Right lobe of liver (tissue), 6 donors: ENCODE results near the gene NEUROG3. TPM values are rescaled to one million over a fixed set of nuclear protein-coding genes. Genes with fewer than 3 reads are reported as not detected.

Experiments used
- ATAC-seq, 4 donors: fragments of 200-7000 bp; cut with Tn5 transposase; one replicate each; pipeline ENCODE4 v1.9.1; 2020; ENCODE audit warnings: mild to moderate bottlenecking in 4 of 4, moderate library complexity in 4 of 4
- DNase-seq, 3 donors: peaks; one replicate each; pipeline ENCODE4 v3.0.0-alpha.2; 2020
- H3K27ac ChIP-seq, 3 donors: fragments of 200-600 bp; one replicate each; pipeline ENCODE4 v1.8.0; 2022
- H3K27me3 ChIP-seq, 2 donors: fragments of 200-600 bp; one replicate each; pipeline ENCODE4 v1.8.0; 2022
- H3K36me3 ChIP-seq, 4 donors: fragments of 200-600 bp; sonication (generic) in 1 of 4; one replicate each; pipeline versions ENCODE4 v1.5.1 to v1.8.0; 2017 to 2022; ENCODE audit warnings: control low read depth in 1 of 4
- H3K4me1 ChIP-seq, 4 donors: fragments of 200-600 bp; sonication (generic) in 1 of 4; one replicate each; pipeline versions ENCODE4 v1.5.1 to v1.8.0; 2017 to 2022; ENCODE audit warnings: control low read depth in 1 of 4
- H3K4me3 ChIP-seq, 3 donors: fragments of 200-600 bp; one replicate each; pipeline ENCODE4 v1.8.0; 2022
- H3K9me3 ChIP-seq, 4 donors: fragments of 200-600 bp; sonication (generic) in 1 of 4; one replicate each; pipeline versions ENCODE4 v1.5.1 to v1.8.0; 2017 to 2022; ENCODE audit warnings: control low read depth in 1 of 4
- POLR2A ChIP-seq: fragments of 450-650 bp; IDR thresholded peaks from one replicate; pipeline ENCODE4 v1.6.1; 2017; ENCODE audit warnings: antibody characterized with exemption, mild to moderate bottlenecking
- WGBS: methylation state at CpG from one replicate; pipeline ENCODE4 v1.1.6; 2018; ENCODE audit warnings: low coverage, low lambda C conversion rate; ENCODE audit not compliant: insufficient coverage; ENCODE audit errors: missing lambda C conversion rate; 5-methylcytosine and 5-hydroxymethylcytosine counted together
- intact Hi-C, 2 donors: fragments of 100-400 bp; cut with DNase I; formaldehyde crosslinking; loops; one replicate each; pipeline versions ENCODE4 v1.11.2 to v1.14.1; 2022
- total RNA-seq, 6 experiments: library from RNA; depleted of rRNA in 2 of 6; stranded (reverse); fragments of >200 nt in 2 of 6; fragmentation: NEBNext Ultra II Directional in 3 of 6; extraction: Animal tissue kit (Norgen Biotek cat#: 25700) in 3 of 6; gene quantifications; one replicate each; pipeline versions ENCODE4 v1.1.0 to v1.2.4, GENCODE V29; 2016 to 2023
- TF ChIP-seq, protein P1 (sequence below), 4 donors: fragments of 200-600 bp in 3 of 4; fragments of 450-650 bp in 1 of 4; IDR thresholded peaks; one replicate each; pipeline versions ENCODE4 v1.5.1 to v1.8.0; 2016 to 2022; ENCODE audit warnings: antibody characterized with exemption in 4 of 4, mild to moderate bottlenecking in 2 of 4
- donor health status: DM: no; HTN: yes; CAD: no.
- donor health status: DM: no; HTN: no; CAD: no.
- donor health status: DM: no; HTN: no; CAD: no.
- donor health status: DM: no; HTN: yes; CAD: no.
- donor health status: DM: no; HTN: yes; CAD: no.

The NEUROG3 gene
- total RNA-seq, 6 experiments from 2014 or later = not detected

- intact Hi-C loops = no loop called here
- H3K27me3 ChIP-seq = peaks cover 0 to 18% of the 10 kb centered on the region in 2 donors
- no peaks in the 10 kb centered on the region for H3K4me1 ChIP-seq
- no peak for DNase-seq
- ATAC-seq = no peak
- no peaks in the 10 kb centered on the region for H3K9me3 ChIP-seq
- H3K36me3 ChIP-seq = no peaks in the 10 kb centered on the region
- TF ChIP-seq, protein P1, sequence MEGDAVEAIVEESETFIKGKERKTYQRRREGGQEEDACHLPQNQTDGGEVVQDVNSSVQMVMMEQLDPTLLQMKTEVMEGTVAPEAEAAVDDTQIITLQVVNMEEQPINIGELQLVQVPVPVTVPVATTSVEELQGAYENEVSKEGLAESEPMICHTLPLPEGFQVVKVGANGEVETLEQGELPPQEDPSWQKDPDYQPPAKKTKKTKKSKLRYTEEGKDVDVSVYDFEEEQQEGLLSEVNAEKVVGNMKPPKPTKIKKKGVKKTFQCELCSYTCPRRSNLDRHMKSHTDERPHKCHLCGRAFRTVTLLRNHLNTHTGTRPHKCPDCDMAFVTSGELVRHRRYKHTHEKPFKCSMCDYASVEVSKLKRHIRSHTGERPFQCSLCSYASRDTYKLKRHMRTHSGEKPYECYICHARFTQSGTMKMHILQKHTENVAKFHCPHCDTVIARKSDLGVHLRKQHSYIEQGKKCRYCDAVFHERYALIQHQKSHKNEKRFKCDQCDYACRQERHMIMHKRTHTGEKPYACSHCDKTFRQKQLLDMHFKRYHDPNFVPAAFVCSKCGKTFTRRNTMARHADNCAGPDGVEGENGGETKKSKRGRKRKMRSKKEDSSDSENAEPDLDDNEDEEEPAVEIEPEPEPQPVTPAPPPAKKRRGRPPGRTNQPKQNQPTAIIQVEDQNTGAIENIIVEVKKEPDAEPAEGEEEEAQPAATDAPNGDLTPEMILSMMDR (IDR thresholded peaks at IDR 0.05) = no peak
- no peak for TF ChIP-seq POLR2A
- H3K27ac ChIP-seq = no peak overlapping the region
- 10% methylated on average over 7 of the region's 8 CpGs for WGBS
- H3K4me3 ChIP-seq = no peak overlapping the region
Observed at GRCh38 chr10:69579464-69580060, 6.3 kb upstream of the NEUROG3 start.

DNA sequence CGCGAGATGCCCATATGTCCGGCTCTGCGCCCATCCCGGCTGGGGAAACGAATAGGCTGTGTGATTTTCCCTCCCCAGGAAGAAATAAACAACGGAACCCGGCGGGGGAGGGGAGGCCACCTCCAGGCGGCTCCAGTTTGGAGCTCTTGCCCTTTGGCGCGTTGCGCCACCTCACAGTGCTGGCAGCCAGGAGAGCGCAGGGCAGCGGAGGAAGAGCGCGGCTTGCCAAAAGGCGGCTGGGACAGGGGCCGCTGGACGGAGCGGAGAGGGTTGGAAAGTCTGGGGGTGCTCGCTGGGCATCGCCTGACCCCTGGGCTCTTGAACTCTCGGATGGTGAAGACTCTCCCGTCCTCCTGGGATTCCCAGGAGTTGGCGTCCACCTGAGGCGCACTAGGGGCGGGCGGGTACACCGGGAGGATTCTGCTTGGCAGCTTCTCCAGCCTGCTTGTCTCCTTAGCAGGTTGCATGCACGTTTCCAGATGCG lies 5.3 kb upstream of the NEUROG3 start:
- no peak overlapping the region for H3K4me3 ChIP-seq
- H3K36me3 ChIP-seq = no peaks in the 10 kb centered on the region
- no peaks in the 10 kb centered on the region for H3K4me1 ChIP-seq
- intact Hi-C loops = no loop called here
- H3K27me3 ChIP-seq = peaks cover 0 to 18% of the 10 kb centered on the region in 2 donors
- ATAC-seq (peak; percentile 52 to 96 (median 72)), DNase-seq (peak; percentile 49 to 83 (median 79))
- 5% methylated on average over 15 of the region's 32 CpGs for WGBS
- no peak overlapping the region for H3K27ac ChIP-seq
- TF ChIP-seq, protein P1 (IDR thresholded peaks at IDR 0.05) = no peak
- TF ChIP-seq POLR2A = no peak
- H3K9me3 ChIP-seq = no peaks in the 10 kb centered on the region

- intact Hi-C loops = no loop called here
- DNase-seq (no peak), ATAC-seq (no peak)
- H3K27ac ChIP-seq = no peak overlapping the region
- H3K4me3 ChIP-seq = no peak overlapping the region
- WGBS = 3% methylated on average over 18 of the region's 51 CpGs
- H3K27me3 ChIP-seq = peaks cover 0 to 19% of the 10 kb centered on the region in 2 donors
- H3K9me3 ChIP-seq = no peaks in the 10 kb centered on the region
- H3K4me1 ChIP-seq = no peaks in the 10 kb centered on the region
- no peak for TF ChIP-seq POLR2A
- TF ChIP-seq, protein P1 (IDR thresholded peaks at IDR 0.05) = no peak
- H3K36me3 ChIP-seq = no peaks in the 10 kb centered on the region
Observed at GRCh38 chr10:69577268-69578232, 4.3 kb upstream of the NEUROG3 start.

- WGBS = 0% methylated on average over 22 of the region's 28 CpGs
Observed at GRCh38 chr10:69576334-69577011, 3.3 kb upstream of the NEUROG3 start.

More at GRCh38 chr10:69576334-69577011, 3.3 kb upstream of the NEUROG3 start:
- ATAC-seq = no peak
- Histone ChIP-seq H3K27ac (no peak overlapping the region), H3K9me3 (no peaks in the 10 kb centered on the region), H3K4me3 (no peak overlapping the region), H3K36me3 (no peaks in the 10 kb centered on the region), H3K27me3 (peaks cover 0 to 29% of the 10 kb centered on the region in 2 donors), H3K4me1 (no peaks in the 10 kb centered on the region)
- intact Hi-C loops = no loop called here
- no peak for DNase-seq
- no peak for TF ChIP-seq POLR2A
- TF ChIP-seq, protein P1 (IDR thresholded peaks at IDR 0.05) = no peak
